ENCODE measurements around the gene UNC13B.

- TF ChIP-seq POLR2AphosphoS5 (IDR thresholded peaks at IDR 0.05; ENCODE audit: insufficient read depth, low read depth, low read length) = no peak
- TF ChIP-seq CTCF (IDR thresholded peaks at IDR 0.05; ENCODE audit: extremely low read depth in 1 of 2, insufficient read depth in 1 of 2, low read depth in 1 of 2, low read length in 2 of 2) = no peak
- no peak for TF ChIP-seq EZH2 (IDR thresholded peaks at IDR 0.05; ENCODE audit: borderline replicate concordance, low read depth, low read length, severe bottlenecking)
- TF ChIP-seq POLR2A (IDR thresholded peaks at IDR 0.05; ENCODE audit: low read depth, low read length) = no peak
- no peak for TF ChIP-seq MAX (IDR thresholded peaks at IDR 0.05; ENCODE audit: insufficient read depth, insufficient read length)
Observed at GRCh38 chr9:35177520-35177919, 15.7 kb downstream of the UNC13B start.

All from endothelial cell of umbilical vein (primary cell).